RWPE2 (cell line): Measurements from ENCODE around the gene MAPT.

Source experiments
- ATAC-seq: fragments of 200-7000 bp; cut with Tn5 transposase; 3 replicates; pipeline ENCODE4 v1.9.1; 2021; ENCODE audit warnings: low read depth
- DNase-seq: peaks from one replicate; pipeline ENCODE4 v3.0.0-alpha.2; 2020; ENCODE audit warnings: low spot score
- H3K27ac ChIP-seq: fragments of 450-650 bp; 2 replicates; pipeline ENCODE4 v1.5.1; 2017; ENCODE audit warnings: mild to moderate bottlenecking; ENCODE audit not compliant: poor library complexity, severe bottlenecking
- H3K27me3 ChIP-seq: fragments of 250-450 bp; sonication (Bioruptor Pico); 2 replicates; pipeline ENCODE4 v1.5.1; 2021; ENCODE audit warnings: mild to moderate bottlenecking, moderate library complexity; ENCODE audit not compliant: insufficient read depth, poor library complexity, severe bottlenecking
- H3K36me3 ChIP-seq: fragments of 250-450 bp; sonication (Bioruptor Pico); 2 replicates; pipeline ENCODE4 v1.5.1; 2020; ENCODE audit warnings: low read depth, mild to moderate bottlenecking, moderate library complexity
- H3K4me1 ChIP-seq: fragments of 250-450 bp; sonication (Bioruptor Pico); 2 replicates; pipeline ENCODE4 v1.5.1; 2021; ENCODE audit warnings: mild to moderate bottlenecking, moderate library complexity; ENCODE audit not compliant: insufficient read depth, poor library complexity, severe bottlenecking
- H3K4me3 ChIP-seq: fragments of 250-450 bp; sonication (Bioruptor Pico); 2 replicates; pipeline ENCODE4 v1.5.1; 2021; ENCODE audit warnings: mild to moderate bottlenecking, moderate library complexity; ENCODE audit not compliant: severe bottlenecking
- H3K9me3 ChIP-seq: fragments of 250-450 bp; sonication (Bioruptor Pico); 2 replicates; pipeline ENCODE4 v1.5.1; 2021; ENCODE audit warnings: mild to moderate bottlenecking, moderate library complexity; ENCODE audit not compliant: severe bottlenecking
- TF ChIP-seq, protein P1 (sequence below): fragments of 450-650 bp; IDR thresholded peaks from one replicate; pipeline ENCODE4 v1.5.1; 2017; ENCODE audit warnings: mild to moderate bottlenecking, moderate library complexity; ENCODE audit not compliant: poor library complexity, severe bottlenecking

MAPT gene

DNA sequence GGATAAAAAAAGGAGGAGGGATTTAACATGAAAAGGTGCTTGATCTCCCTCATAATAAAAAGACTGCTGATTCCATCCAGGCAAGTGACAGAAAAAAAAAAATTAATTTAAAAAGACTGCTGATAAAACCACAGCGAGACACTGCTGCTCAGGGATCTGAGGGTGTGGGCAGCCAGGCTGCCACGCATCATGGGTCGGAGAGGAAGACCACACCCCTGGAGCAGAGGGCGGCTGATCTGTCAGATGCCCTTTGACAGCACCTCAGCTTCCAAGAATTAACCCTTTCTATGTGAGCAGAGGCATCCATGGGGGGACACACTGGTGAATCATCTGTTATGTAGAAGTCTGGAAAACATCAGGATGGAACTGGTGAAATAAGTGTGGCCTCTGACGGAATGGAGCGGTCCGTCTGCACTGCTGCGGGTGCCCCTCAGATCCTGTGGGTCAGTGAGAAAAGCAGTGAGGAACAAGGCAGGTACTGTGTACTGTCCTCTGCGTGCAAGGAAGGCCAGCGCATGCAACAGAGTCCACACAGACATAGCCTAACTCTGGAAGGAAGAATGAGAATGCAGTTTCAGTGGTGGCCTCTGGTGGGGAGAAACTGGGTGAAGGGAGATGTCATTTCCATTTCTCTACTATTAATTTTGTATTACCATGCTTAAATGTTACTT lies 19.8 kb downstream of the MAPT start:
- DNase-seq: no peak
- peaks cover 2% of the 10 kb centered on the region for H3K9me3 ChIP-seq
- no peak for ATAC-seq
- no peak overlapping the region for H3K4me3 ChIP-seq
- H3K27ac ChIP-seq: no peak overlapping the region
- no peaks in the 10 kb centered on the region for H3K36me3 ChIP-seq
- no peaks in the 10 kb centered on the region for H3K4me1 ChIP-seq
- H3K27me3 ChIP-seq: peaks cover 16% of the 10 kb centered on the region
- TF ChIP-seq, protein P1, sequence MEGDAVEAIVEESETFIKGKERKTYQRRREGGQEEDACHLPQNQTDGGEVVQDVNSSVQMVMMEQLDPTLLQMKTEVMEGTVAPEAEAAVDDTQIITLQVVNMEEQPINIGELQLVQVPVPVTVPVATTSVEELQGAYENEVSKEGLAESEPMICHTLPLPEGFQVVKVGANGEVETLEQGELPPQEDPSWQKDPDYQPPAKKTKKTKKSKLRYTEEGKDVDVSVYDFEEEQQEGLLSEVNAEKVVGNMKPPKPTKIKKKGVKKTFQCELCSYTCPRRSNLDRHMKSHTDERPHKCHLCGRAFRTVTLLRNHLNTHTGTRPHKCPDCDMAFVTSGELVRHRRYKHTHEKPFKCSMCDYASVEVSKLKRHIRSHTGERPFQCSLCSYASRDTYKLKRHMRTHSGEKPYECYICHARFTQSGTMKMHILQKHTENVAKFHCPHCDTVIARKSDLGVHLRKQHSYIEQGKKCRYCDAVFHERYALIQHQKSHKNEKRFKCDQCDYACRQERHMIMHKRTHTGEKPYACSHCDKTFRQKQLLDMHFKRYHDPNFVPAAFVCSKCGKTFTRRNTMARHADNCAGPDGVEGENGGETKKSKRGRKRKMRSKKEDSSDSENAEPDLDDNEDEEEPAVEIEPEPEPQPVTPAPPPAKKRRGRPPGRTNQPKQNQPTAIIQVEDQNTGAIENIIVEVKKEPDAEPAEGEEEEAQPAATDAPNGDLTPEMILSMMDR: no peak

DNA sequence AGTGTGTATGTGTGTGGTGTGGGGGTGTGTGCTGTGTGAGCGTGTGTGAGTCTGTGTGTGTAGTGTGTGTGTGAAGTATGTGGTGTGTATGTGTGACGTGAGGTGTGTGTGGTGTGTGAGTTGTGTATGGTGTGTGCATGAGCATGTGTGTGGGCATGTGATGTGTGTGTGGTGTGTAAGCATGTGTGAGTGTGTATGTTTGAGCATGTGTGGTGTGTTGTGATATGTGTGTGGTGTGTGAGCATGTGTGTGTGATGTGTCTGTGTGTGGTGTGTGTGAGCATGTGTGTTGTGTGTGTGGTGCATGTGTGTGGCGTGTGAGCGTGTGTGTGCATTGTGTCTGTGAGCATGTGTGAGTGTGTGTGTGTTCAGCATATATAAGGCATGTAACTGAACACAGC lies 20.9 kb downstream of the MAPT start:
- Histone ChIP-seq H3K4me3 (no peak overlapping the region), H3K9me3 (peaks cover 2% of the 10 kb centered on the region), H3K4me1 (no peaks in the 10 kb centered on the region), H3K27ac (no peak overlapping the region), H3K36me3 (no peaks in the 10 kb centered on the region), H3K27me3 (peaks cover 19% of the 10 kb centered on the region)
- ATAC-seq (no peak), DNase-seq (no peak)
- TF ChIP-seq, protein P1: no peak

DNA sequence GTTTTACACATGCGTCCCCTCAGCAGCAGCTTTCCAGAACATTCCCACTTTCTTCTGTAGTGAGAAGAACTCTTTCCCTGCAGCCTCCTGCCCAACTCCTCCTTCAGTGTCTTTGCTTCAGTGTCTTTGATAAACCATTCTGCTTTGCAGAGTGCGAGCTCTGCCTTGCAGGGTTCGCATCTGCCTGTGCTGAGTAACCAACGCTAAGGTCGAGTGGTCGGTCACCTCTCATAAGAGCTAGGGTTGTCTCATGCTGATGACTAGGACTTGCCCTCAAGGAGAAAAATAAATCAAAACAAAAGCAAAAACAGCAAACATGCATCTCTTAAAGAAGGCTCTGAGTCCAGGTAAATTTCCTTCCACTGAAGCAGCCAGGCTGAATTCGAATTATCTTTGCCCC lies 22.7 kb downstream of the MAPT start:
- ATAC-seq (no peak), DNase-seq (no peak)
- H3K9me3 ChIP-seq: peaks cover 2% of the 10 kb centered on the region
- H3K27ac ChIP-seq: no peak overlapping the region
- H3K4me3 ChIP-seq: no peak overlapping the region
- no peaks in the 10 kb centered on the region for H3K36me3 ChIP-seq
- TF ChIP-seq, protein P1: no peak
- H3K27me3 ChIP-seq: peaks cover 8% of the 10 kb centered on the region
- H3K4me1 ChIP-seq: no peaks in the 10 kb centered on the region

GRCh38 chr17:45918241-45918745 lies 23.9 kb downstream of the MAPT start:
- ATAC-seq: no peak
- TF ChIP-seq, protein P1: no peak
- H3K27ac ChIP-seq: no peak overlapping the region
- H3K4me3 ChIP-seq: no peak overlapping the region
- H3K9me3 ChIP-seq: peaks cover 2% of the 10 kb centered on the region
- no peak for DNase-seq
- H3K4me1 ChIP-seq: no peaks in the 10 kb centered on the region
- peaks cover 9% of the 10 kb centered on the region for H3K27me3 ChIP-seq
- no peaks in the 10 kb centered on the region for H3K36me3 ChIP-seq

DNA sequence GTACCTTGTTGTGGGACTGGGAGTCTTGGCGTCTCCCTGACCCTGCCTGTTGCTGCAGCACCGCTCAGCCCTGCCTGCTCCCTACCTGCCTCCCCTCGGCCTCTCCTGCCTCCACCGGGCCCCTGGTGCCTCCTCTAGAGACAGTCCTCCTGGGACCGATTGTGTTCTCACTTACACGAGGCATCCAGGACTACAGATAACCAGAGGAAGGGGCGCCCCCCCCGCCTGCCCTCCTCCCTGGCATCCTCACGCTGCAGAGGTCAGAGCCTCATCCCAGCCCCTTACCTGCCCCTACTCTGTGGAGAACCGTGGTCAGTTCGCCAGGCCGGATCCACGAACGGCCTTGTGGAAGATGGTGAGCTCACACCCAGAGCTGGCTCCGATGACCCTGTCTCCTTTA lies 24.8 kb downstream of the MAPT start:
- H3K4me1 ChIP-seq: no peaks in the 10 kb centered on the region
- DNase-seq (no peak), ATAC-seq (no peak)
- TF ChIP-seq, protein P1: no peak
- no peak overlapping the region for H3K27ac ChIP-seq
- no peaks in the 10 kb centered on the region for H3K9me3 ChIP-seq
- H3K36me3 ChIP-seq: no peaks in the 10 kb centered on the region
- H3K27me3 ChIP-seq: peaks cover 16% of the 10 kb centered on the region
- no peak overlapping the region for H3K4me3 ChIP-seq
